NCI-H187 (cell line): Measurements from ENCODE around the gene DMRTC2.

ENCODE experiments used
- DNase-seq, 2 experiments: peaks; one replicate each; lab custom pipeline; 2025; lab: John Stamatoyannopoulos, UW

The DMRTC2 gene

GRCh38 chr19:41847351-41848105, 2.7 kb downstream of the DMRTC2 start:
- DNase-seq = no peak

- DNase-seq = no peak
These were observed 3.8 kb downstream of the DMRTC2 start for GRCh38 chr19:41848666-41849065.

- DNase-seq = no peak
These were observed 4.2 kb downstream of the DMRTC2 start for GRCh38 chr19:41849067-41849466.

GRCh38 chr19:41850381-41850780, 5.5 kb downstream of the DMRTC2 start:
- DNase-seq = no peak

- no peak for DNase-seq
These were observed 6.6 kb downstream of the DMRTC2 start for GRCh38 chr19:41851456-41851855.

- DNase-seq = no peak
These were observed 8.5 kb downstream of the DMRTC2 start for GRCh38 chr19:41853344-41853743.

DNA sequence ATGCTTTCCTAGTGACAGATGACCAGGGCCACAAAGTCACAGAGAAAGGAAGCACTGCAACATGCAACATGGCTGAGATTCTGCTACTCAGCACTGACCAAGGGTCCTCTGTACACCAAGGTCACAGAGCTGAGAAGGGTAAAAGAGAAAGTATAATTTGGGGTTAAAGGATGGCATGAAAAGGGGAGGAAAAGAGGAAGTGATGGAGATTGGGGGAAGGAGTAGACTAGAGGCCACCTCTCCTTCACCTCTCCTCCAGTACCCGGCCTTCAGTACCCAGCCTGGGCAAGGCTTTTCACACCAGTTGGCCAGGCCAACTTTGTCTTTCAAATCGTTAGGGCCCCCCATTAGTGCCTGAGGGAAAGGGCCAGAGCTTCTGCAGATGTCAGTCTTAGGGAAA, 8.9 kb downstream of the DMRTC2 start:
- no peak for DNase-seq

GRCh38 chr19:41859213-41859617, 14.4 kb downstream of the DMRTC2 start:
- DNase-seq = no peak

DNA sequence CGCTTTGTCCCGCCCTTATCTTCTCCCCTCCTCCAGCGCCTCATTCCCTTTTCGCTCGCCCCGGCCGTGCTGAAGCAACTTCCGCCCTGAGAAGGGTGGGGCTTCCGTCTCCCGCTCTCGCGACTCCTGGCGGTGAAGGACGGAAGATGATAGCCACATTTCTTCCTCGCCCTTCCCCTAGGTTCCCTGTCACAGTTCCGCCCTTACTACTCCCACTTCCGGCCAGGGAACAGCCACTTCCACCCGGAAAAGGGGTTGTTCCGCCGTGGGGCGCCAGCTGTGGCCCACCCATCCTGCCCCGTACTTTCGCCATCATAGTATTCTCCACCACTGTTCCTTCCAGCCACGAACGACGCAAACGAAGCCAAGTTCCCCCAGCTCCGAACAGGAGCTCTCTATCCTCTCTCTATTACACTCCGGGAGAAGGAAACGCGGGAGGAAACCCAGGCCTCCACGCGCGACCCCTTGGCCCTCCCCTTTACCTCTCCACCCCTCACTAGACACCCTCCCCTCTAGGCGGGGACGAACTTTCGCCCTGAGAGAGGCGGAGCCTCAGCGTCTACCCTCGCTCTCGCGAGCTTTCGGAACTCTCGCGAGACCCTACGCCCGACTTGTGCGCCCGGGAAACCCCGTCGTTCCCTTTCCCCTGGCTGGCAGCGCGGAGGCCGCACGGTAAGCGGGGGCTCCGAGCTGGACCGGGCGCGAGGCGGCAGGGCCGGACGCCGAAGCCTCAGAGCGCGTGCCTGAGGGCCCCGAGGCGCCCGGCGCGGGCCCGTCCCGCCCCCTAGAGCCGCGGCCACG, 15.0 kb downstream of the DMRTC2 start, which contains the start of gene RPS19:
RPS19 (plus strand) TSS at position 638 of the 801 bp plus-strand sequence. CDS start 520 bp downstream, outside the sequence.
- DNase-seq = peak; percentile 98 to 99

- DNase-seq = no peak
These were observed 15.7 kb downstream of the DMRTC2 start for GRCh38 chr19:41860419-41861115.

DNA sequence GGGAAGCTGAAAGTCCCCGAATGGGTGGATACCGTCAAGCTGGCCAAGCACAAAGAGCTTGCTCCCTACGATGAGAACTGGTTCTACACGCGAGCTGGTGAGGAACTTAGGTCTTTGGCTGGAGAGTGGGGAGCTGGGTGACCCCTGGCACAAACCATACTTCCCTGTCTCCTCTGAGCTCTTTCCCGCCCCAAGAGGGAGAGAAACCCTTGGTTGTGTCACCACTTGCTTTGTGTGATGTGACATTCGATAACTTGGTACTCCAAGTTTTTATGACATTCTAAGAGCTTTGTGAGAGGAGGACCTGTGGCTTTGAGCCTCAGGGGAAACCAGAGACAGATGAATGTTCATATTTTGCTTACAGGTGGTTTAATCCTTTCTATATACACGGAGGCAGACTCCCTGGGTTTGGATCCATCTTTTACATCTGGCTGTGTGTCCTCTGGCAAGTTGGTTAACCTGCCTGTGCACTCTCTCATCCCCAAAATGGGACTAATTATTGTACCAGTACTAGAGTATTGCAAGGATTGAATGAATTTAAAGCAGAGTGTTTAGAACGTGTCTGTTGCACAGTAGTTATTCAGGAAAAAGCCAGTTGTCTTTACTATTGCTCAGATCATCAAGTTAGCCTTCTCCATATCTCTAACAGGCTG, 16.4 kb downstream of the DMRTC2 start:
- DNase-seq = peak; percentile 23 to 62

DNA sequence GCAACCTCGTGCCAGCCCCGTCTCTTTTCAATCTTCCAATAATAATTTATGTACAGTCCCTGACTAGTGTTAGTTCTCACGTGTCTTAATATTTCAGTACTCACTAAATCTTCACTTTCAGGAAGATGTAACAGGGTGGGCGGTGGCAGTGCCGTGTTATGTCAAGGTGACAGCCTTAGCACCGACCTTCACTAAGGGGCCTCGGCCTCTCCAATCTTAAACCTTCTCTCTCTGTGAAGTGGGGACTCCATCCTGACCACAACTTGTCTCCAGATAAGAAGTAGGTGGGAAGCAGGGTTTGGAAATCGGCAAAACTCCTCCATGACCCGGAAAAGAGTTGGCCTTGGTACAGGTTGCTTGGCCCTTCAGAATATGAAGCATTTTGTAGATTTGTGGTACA, 17.0 kb downstream of the DMRTC2 start:
- DNase-seq = no peak

DNA sequence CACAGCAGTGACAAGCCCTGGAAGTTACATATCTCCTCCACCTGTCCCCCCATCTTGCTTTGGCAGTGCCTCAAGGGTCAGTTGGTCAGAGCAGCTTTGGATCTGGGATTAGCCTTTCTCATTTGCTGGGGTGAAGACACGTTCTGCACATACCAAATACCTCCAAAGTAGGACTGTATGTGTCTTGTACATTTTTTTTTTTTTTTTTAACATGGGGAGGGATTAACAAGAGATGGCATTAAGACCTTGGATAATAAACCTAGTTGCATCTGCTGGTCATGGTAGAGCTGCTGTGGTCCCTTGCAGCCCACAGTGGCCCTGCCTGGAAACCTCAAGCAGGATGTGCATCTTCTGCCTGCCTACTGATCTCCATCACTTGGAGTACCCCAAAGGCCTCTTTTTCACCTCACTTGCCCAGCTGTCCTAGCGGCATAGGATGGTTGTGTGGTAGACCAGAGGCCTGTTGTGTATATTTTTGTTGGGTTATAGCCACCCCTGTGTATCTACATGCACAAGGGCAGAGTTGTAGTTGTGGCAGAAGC, 17.7 kb downstream of the DMRTC2 start:
- no peak for DNase-seq

GRCh38 chr19:41863209-41863931, 18.5 kb downstream of the DMRTC2 start:
- DNase-seq = no peak

- no peak for DNase-seq
These were observed 19.5 kb downstream of the DMRTC2 start for GRCh38 chr19:41864374-41864773.

GRCh38 chr19:41866284-41866683, 21.4 kb downstream of the DMRTC2 start:
- no peak for DNase-seq

DNA sequence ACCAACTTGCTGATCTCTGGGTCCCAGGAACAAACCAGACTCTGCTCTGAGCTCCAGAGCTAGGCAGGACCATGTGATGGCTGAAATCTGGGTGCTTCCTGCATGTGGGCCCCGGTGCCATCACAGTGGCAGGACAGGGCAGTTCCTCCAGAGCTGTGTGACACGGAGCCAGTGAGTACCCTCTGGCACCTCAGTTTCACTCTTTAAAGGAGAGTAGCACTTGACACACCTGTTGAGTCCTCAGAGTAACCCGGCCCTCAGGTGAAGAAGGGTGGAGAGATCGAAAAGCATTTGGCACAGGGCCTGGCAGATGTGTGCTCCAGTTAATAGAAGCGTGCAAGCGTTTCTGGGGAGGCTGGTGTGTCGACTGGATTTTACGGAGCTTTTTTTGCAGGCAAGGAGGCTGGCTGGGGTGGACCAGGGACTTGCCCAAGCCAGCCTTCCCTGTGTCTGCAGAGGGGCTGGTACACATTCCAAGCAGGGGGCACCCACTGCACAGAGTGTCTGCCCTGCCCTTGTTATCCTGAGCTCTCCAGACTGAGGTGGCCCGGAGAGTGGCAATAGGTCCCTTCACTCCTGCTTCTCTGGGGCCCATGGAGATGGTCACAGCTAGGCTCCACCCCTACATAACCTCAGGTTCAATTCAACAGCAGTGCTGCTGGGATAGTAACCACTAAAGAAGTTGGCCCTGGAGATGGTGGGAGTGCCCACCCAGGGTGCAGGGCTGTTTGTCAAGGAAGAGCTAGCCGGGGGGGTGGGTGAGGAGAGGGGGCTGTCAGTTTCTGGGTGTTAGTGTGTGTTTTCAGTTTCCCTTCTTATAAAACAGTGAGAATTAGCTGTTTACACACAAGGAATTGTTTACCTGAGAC, 23.5 kb downstream of the DMRTC2 start:
- peak; percentile 38 to 61 for DNase-seq

DNA sequence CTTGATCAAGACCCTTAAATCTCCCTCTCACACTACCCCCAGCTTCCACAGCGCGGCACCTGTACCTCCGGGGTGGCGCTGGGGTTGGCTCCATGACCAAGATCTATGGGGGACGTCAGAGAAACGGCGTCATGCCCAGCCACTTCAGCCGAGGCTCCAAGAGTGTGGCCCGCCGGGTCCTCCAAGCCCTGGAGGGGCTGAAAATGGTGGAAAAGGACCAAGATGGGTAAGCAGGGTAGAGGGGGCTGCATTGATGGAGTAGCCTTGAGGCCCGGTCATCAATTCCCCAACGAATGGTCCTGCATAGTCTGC, 24.1 kb downstream of the DMRTC2 start:
- DNase-seq = no peak

GRCh38 chr19:41869374-41869955, 24.6 kb downstream of the DMRTC2 start:
- DNase-seq = no peak

DNA sequence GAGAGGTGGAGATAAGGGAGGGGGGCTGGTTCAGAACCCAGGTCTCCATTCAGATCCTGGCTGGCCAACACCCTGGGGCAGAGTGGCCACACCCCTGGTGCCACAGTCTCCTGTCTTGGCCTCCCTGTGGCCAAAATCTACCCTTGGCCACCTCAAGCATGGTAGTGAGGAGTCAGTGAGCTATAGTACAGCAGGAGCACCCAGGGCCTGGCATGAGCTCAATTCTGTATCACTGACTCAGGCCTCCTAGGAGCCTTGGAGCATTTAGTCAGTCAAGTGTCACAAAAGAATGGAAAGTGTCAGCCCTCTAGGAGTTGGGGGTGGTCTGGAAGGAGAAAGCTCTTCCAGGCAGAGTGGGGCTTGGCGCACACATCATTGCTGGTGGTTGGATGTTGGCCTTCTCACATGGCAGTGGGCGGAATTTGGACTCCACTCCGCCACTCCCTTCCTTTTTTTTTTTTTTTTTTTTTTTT, 25.6 kb downstream of the DMRTC2 start:
- no peak for DNase-seq
